GM23338 (cell line): ENCODE data around the gene GPRC5C. TPM values are rescaled to one million over a fixed set of nuclear protein-coding genes. Genes with fewer than 3 reads are reported as not detected.

ENCODE experiments used
- ATAC-seq: fragments of 200-7000 bp; cut with Tn5 transposase; 3 replicates; pipeline ENCODE4 v1.9.1; 2020
- DNase-seq: peaks from one replicate; pipeline ENCODE4 v3.0.0-alpha.2; 2015; ENCODE audit warnings: low spot score
- H2AFZ ChIP-seq: fragments of 200-600 bp; sonication (generic); 2 replicates; pipeline ENCODE4 v1.8.0; 2016; ENCODE audit warnings: antibody characterized with exemption, mild to moderate bottlenecking, moderate library complexity
- H3F3A ChIP-seq: fragments of 200-600 bp; sonication (generic); replicated peaks from 2 replicates; pipeline ENCODE4 v1.8.0; 2017; ENCODE audit warnings: antibody characterized with exemption, mixed run types, low read depth
- H3K27ac ChIP-seq: fragments of 200-600 bp; sonication (generic); 2 replicates; pipeline ENCODE4 v1.6.1; 2016; ENCODE audit warnings: low read depth
- H3K27me3 ChIP-seq: fragments of 200-600 bp; sonication (generic); 2 replicates; pipeline ENCODE4 v1.8.0; 2016; ENCODE audit warnings: mild to moderate bottlenecking, mixed run types, moderate library complexity; ENCODE audit not compliant: insufficient read depth
- H3K36me3 ChIP-seq: fragments of 200-600 bp; sonication (generic); 2 replicates; pipeline ENCODE4 v1.8.0; 2016; ENCODE audit warnings: mild to moderate bottlenecking; ENCODE audit not compliant: insufficient read depth
- H3K4me1 ChIP-seq: fragments of 200-600 bp; sonication (generic); 2 replicates; pipeline ENCODE4 v1.8.0; 2016; ENCODE audit warnings: mild to moderate bottlenecking, moderate library complexity; ENCODE audit not compliant: insufficient read depth
- H3K4me2 ChIP-seq: fragments of 200-600 bp; sonication (generic); 2 replicates; pipeline ENCODE4 v1.7.1; 2017; ENCODE audit warnings: mixed run types
- H3K4me3 ChIP-seq: fragments of 200-600 bp; sonication (generic); 2 replicates; pipeline ENCODE4 v1.6.1; 2016; ENCODE audit warnings: mixed run types
- H3K79me2 ChIP-seq: fragments of 200-600 bp; sonication (generic); replicated peaks from 2 replicates; pipeline ENCODE4 v1.8.0; 2017; ENCODE audit warnings: mild to moderate bottlenecking; ENCODE audit not compliant: insufficient read depth
- H3K9me2 ChIP-seq: fragments of 200-600 bp; sonication (generic); 2 replicates; pipeline ENCODE4 v1.8.0; 2017; ENCODE audit not compliant: insufficient read depth
- H4K20me1 ChIP-seq: fragments of 200-600 bp; sonication (generic); replicated peaks from 2 replicates; pipeline ENCODE4 v1.8.0; 2017; ENCODE audit warnings: mild to moderate bottlenecking; ENCODE audit not compliant: insufficient read depth
- H3K27ac Mint-ChIP-seq: 2 replicates; pipeline ENCODE4 v1.8.0; 2020; ENCODE audit warnings: inconsistent platforms, mild to moderate bottlenecking, moderate library complexity, mixed read lengths
- H3K27me3 Mint-ChIP-seq: 3 replicates; pipeline ENCODE4 v1.8.0; 2022; ENCODE audit warnings: low read depth, mild to moderate bottlenecking, moderate library complexity, mixed read lengths, inconsistent platforms; ENCODE audit not compliant: insufficient read depth, poor library complexity
- H3K36me3 Mint-ChIP-seq: 3 replicates; pipeline ENCODE4 v1.8.0; 2021; ENCODE audit warnings: low read depth, mild to moderate bottlenecking, inconsistent platforms, moderate library complexity, mixed read lengths
- H3K4me1 Mint-ChIP-seq: 3 replicates; pipeline ENCODE4 v1.8.0; 2020; ENCODE audit warnings: mild to moderate bottlenecking, inconsistent platforms, mixed read lengths
- H3K4me3 Mint-ChIP-seq: 3 replicates; pipeline ENCODE4 v1.8.0; 2021; ENCODE audit warnings: moderate library complexity, mild to moderate bottlenecking, inconsistent platforms, mixed read lengths
- H3K9me3 Mint-ChIP-seq: 3 replicates; pipeline ENCODE4 v1.8.0; 2020; ENCODE audit warnings: moderate library complexity, mild to moderate bottlenecking, inconsistent platforms, mixed read lengths
- CREB1 ChIP-seq: fragments of 250-450 bp; sonication (Bioruptor Pico); IDR thresholded peaks from 2 replicates; pipeline ENCODE4 v1.5.0; 2020; ENCODE audit warnings: low read depth, mild to moderate bottlenecking, moderate library complexity
- EZH2phosphoT487 ChIP-seq: fragments of 200-600 bp; sonication (generic); IDR thresholded peaks from one replicate; pipeline ENCODE4 v1.8.1; 2018; ENCODE audit warnings: antibody characterized with exemption; ENCODE audit not compliant: unreplicated experiment
- NANOG ChIP-seq: IDR thresholded peaks from 2 replicates; pipeline ENCODE4 v1.6.1; 2016; ENCODE audit warnings: antibody characterized with exemption, borderline replicate concordance
- polyA plus RNA-seq: library from polyadenylated mRNA; unstranded; fragments of >200 nt; fragmentation: Nextera tagmentation; extraction: Ambion mirVana; gene quantifications from 2 replicates; pipeline ENCODE4 v1.2.1, GENCODE V29; 2016
- total RNA-seq: library from RNA; depleted of rRNA; stranded (reverse); fragments of >200 nt; shearing (Covaris generic); gene quantifications from 2 replicates; pipeline ENCODE4 v1.2.3, GENCODE V29; 2014
- TF ChIP-seq, protein P1 (sequence below): fragments of 250-450 bp; sonication (Bioruptor Pico); IDR thresholded peaks from 2 replicates; pipeline ENCODE4 v1.5.0; 2020; ENCODE audit warnings: mild to moderate bottlenecking, moderate library complexity
- TF ChIP-seq, protein P2 (sequence below): IDR thresholded peaks from 2 replicates; pipeline ENCODE4 v1.6.1; 2016; ENCODE audit warnings: antibody characterized with exemption

GPRC5C gene
- total and polyA plus RNA-seq, 2 experiments from 2014 or later = 9.0 to 22.4 TPM

DNA sequence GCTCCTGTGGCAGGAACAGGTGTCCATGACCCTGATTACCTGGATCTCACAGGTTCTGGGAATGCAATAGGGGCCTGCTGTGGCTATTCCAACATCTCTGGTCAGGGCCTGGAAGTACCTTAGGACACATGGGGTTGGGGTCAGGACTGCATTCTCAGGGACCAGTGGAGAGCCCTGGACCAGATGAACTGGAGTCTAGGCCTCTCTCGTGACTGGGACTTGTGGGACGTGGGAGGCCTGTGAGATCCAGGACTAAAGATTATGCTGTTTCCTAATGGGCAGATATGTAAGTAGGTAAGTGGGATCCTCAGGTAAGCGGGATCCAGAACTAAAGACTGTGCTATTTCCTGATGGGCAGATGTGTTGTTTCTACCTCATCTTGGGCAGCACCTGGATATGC, 18.3 kb downstream of the GPRC5C start:
- H2AFZ ChIP-seq = no peak overlapping the region
- H3K27me3 Mint-ChIP-seq = peaks cover 29% of the 10 kb centered on the region

More for the DNA sequence above, 18.3 kb downstream of the GPRC5C start:
- Histone ChIP-seq H3K27me3 (peaks cover 28% of the 10 kb centered on the region), H3K27ac (no peak overlapping the region), H3K36me3 (no peaks in the 10 kb centered on the region), H3K4me2 (no peak overlapping the region), H3K79me2 (no peaks in the 10 kb centered on the region), H4K20me1 (no peaks in the 10 kb centered on the region), H3K4me3 (no peak overlapping the region), H3K9me2 (no peaks in the 10 kb centered on the region), H3K4me1 (peaks cover 12% of the 10 kb centered on the region), H3F3A (no peaks in the 10 kb centered on the region; the same call in 1 of the 2 replicates)
- H3K27ac Mint-ChIP-seq = no peak overlapping the region
- ATAC-seq = no peak
- TF ChIP-seq, protein P1, sequence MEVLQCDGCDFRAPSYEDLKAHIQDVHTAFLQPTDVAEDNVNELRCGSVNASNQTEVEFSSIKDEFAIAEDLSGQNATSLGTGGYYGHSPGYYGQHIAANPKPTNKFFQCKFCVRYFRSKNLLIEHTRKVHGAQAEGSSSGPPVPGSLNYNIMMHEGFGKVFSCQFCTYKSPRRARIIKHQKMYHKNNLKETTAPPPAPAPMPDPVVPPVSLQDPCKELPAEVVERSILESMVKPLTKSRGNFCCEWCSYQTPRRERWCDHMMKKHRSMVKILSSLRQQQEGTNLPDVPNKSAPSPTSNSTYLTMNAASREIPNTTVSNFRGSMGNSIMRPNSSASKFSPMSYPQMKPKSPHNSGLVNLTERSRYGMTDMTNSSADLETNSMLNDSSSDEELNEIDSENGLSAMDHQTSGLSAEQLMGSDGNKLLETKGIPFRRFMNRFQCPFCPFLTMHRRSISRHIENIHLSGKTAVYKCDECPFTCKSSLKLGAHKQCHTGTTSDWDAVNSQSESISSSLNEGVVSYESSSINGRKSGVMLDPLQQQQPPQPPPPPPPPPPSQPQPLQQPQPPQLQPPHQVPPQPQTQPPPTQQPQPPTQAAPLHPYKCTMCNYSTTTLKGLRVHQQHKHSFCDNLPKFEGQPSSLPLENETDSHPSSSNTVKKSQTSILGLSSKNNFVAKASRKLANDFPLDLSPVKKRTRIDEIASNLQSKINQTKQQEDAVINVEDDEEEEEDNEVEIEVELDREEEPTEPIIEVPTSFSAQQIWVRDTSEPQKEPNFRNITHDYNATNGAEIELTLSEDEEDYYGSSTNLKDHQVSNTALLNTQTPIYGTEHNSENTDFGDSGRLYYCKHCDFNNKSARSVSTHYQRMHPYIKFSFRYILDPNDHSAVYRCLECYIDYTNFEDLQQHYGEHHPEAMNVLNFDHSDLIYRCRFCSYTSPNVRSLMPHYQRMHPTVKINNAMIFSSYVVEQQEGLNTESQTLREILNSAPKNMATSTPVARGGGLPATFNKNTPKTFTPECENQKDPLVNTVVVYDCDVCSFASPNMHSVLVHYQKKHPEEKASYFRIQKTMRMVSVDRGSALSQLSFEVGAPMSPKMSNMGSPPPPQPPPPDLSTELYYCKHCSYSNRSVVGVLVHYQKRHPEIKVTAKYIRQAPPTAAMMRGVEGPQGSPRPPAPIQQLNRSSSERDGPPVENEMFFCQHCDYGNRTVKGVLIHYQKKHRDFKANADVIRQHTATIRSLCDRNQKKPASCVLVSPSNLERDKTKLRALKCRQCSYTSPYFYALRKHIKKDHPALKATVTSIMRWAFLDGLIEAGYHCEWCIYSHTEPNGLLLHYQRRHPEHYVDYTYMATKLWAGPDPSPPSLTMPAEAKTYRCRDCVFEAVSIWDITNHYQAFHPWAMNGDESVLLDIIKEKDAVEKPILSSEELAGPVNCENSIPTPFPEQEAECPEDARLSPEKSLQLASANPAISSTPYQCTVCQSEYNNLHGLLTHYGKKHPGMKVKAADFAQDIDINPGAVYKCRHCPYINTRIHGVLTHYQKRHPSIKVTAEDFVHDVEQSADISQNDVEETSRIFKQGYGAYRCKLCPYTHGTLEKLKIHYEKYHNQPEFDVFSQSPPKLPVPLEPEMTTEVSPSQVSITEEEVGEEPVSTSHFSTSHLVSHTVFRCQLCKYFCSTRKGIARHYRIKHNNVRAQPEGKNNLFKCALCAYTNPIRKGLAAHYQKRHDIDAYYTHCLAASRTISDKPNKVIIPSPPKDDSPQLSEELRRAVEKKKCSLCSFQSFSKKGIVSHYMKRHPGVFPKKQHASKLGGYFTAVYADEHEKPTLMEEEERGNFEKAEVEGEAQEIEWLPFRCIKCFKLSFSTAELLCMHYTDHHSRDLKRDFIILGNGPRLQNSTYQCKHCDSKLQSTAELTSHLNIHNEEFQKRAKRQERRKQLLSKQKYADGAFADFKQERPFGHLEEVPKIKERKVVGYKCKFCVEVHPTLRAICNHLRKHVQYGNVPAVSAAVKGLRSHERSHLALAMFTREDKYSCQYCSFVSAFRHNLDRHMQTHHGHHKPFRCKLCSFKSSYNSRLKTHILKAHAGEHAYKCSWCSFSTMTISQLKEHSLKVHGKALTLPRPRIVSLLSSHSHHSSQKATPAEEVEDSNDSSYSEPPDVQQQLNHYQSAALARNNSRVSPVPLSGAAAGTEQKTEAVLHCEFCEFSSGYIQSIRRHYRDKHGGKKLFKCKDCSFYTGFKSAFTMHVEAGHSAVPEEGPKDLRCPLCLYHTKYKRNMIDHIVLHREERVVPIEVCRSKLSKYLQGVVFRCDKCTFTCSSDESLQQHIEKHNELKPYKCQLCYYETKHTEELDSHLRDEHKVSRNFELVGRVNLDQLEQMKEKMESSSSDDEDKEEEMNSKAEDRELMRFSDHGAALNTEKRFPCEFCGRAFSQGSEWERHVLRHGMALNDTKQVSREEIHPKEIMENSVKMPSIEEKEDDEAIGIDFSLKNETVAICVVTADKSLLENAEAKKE (CRISPR knock-in tag) = no peak
- TF ChIP-seq EZH2phosphoT487 (no peak), NANOG (no peak), CREB1 (CRISPR knock-in tag) (no peak)
- TF ChIP-seq, protein P2, sequence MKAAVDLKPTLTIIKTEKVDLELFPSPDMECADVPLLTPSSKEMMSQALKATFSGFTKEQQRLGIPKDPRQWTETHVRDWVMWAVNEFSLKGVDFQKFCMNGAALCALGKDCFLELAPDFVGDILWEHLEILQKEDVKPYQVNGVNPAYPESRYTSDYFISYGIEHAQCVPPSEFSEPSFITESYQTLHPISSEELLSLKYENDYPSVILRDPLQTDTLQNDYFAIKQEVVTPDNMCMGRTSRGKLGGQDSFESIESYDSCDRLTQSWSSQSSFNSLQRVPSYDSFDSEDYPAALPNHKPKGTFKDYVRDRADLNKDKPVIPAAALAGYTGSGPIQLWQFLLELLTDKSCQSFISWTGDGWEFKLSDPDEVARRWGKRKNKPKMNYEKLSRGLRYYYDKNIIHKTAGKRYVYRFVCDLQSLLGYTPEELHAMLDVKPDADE = no peak
- H3K36me3 Mint-ChIP-seq = no peaks in the 10 kb centered on the region
- H3K9me3 Mint-ChIP-seq = no peaks in the 10 kb centered on the region
- peaks cover 29% of the 10 kb centered on the region for H3K4me1 Mint-ChIP-seq
- no peak overlapping the region for H3K4me3 Mint-ChIP-seq
- no peak for DNase-seq
